Measurements from ENCODE around the gene ERFE. TPM values are rescaled to one million over a fixed set of nuclear protein-coding genes. Genes with fewer than 3 reads are reported as not detected.
A peak's percentile ranks its signal among the peaks of the same experiment; 100 is the strongest.
"Not testable (repeated sequence)": the region's sequence is repeated elsewhere in the genome, so short reads cannot be mapped to it uniquely, and the experiment has no call there.

The ERFE gene, protein sequence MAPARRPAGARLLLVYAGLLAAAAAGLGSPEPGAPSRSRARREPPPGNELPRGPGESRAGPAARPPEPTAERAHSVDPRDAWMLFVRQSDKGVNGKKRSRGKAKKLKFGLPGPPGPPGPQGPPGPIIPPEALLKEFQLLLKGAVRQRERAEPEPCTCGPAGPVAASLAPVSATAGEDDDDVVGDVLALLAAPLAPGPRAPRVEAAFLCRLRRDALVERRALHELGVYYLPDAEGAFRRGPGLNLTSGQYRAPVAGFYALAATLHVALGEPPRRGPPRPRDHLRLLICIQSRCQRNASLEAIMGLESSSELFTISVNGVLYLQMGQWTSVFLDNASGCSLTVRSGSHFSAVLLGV
- 0.08 TPM for polyA plus RNA-seq (2013)

DNA sequence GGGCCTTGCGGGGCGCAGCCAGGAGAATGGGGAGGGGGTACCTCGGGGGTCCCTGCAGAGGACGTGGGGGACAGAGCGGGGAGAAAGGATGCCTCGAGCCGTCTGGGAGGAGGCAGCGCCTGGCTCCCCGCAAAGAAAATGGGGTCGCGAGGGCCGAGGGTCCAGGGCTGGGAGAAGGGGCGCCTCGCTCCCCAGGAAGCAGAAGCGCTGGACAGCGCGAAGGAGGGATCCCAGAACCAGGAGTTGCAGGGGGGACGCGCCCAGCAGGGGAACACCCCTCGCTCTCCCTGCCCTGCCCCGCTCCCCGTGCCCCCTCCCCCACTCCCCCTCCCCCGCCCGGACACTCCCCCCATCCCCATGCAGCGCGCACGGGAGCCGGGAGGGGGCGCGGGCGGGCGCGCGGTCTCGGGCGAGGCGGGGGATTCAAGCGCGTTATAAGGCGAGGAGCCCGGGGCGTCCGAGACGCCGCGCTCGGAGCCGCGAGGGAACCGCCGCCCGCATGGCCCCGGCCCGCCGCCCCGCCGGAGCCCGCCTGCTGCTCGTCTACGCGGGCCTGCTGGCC lies at the start of gene ERFE:
Gene ERFE (plus strand): TSS at position 462 of the 562 bp plus-strand sequence. CDS start 38 bp downstream, at position 500.
- ChIA-PET POLR2A (no interaction called here), CTCF (interaction anchor here (0.7 to 4.3 kb wide), 2 partner anchors 89 to 105 kb away, joined by 3 to 16 read pairs; no protein-coding TSS in a partner anchor)
- H3K4me3 ChIP-seq (ENCODE audit: control insufficient read depth in 1 of 7, extremely low read depth in 1 of 7, insufficient read depth in 4 of 7, low read depth in 2 of 7, low read length in 6 of 7), result peak within 1 kb of the TSS in 5 of 7 experiments; percentile 15 to 53 (median 50)
- H3K36me3 ChIP-seq (ENCODE audit: control insufficient read depth in 4 of 4, insufficient read depth in 4 of 4, low read length in 3 of 4), result no peaks in the 10 kb centered on the region
- H3K27ac ChIP-seq (ENCODE audit: insufficient read depth in 1 of 2, low read depth in 1 of 2, low read length in 2 of 2, poor library complexity in 1 of 2, severe bottlenecking in 2 of 2), result no peak within 1 kb of the TSS
- H3K27me3 ChIP-seq (replicated peaks in 2 of 5; ENCODE audit: control insufficient read depth in 4 of 5, insufficient read depth in 5 of 5, low read length in 4 of 5), result peaks cover 0 to 50% (median 20%) of the 10 kb centered on the region in 5 experiments
- peak; percentile 32 to 61 (median 59) for DNase-seq
- peaks cover 2 to 22% (median 19%) of the 10 kb centered on the region in 4 experiments for H3K4me1 ChIP-seq (ENCODE audit: control extremely low read depth in 1 of 4, control insufficient read depth in 4 of 4, insufficient read depth in 4 of 4, low read length in 3 of 4)
- H3K9me3 ChIP-seq (ENCODE audit: control extremely low read depth in 1 of 5, control insufficient read depth in 4 of 5, insufficient read depth in 2 of 5, low read depth in 1 of 5, low read length in 4 of 5), result no peaks in the 10 kb centered on the region
- WGBS (ENCODE audit: insufficient coverage), result 9% methylated on average over 26 of the region's 61 CpGs

DNA sequence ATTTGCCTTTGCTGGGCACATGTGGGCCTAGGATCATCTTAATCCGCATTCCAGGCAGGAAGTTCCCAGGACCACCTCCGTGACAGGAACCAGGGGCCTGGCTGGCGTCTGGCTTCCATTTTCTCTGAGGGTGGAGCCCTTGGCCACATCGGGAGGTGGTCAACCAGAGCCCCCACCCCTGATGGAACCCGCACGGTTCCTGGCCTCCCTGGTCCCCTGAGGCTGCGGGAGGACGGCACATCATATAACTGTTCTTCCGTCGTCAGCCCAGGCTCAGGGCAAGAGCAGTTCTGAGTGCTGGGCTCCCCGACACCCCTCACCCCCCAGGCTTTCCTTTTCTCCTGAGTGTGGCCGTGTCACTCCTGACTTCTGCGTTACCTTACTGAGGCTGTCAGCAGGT lies 45.2 kb upstream of the ERFE start:
- POLR2A ChIA-PET, result no interaction called here
- CTCF ChIA-PET, result no interaction called here

DNA sequence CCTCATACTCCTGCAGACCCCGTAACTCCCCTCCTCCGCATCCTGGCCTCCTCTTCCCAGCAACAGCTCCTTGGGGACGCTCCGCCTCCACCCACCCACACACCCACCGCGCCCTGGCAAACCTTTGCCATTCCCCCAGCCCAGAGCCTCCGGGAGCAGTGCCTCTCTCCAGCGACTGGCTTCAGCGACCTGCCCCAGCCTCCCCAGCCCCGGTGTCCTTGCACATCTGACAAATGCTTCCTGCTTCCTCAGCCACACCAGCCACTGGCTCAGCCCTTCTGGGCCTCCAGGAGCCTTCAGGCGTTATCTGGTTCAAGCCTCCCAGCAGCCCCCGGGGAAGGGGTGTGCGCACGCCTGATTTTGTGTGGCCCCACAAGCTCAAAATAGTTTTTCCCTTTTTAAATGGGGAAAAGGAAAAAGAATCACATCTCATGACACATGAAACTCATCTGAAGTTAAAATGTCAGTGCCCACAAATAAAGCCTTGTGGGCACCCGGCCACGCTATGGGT lies 44.4 kb upstream of the ERFE start:
- Histone ChIP-seq H3K9me3 (ENCODE audit: control extremely low read depth in 1 of 5, control insufficient read depth in 4 of 5, insufficient read depth in 2 of 5, low read depth in 1 of 5, low read length in 4 of 5) (peaks cover 0 to 6% (median 0%) of the 10 kb centered on the region in 5 experiments), H3K4me1 (ENCODE audit: control extremely low read depth in 1 of 4, control insufficient read depth in 4 of 4, insufficient read depth in 4 of 4, low read length in 3 of 4) (peaks cover 0 to under 1% (median 0%) of the 10 kb centered on the region in 4 experiments), H3K4me3 (ENCODE audit: control insufficient read depth in 1 of 7, extremely low read depth in 1 of 7, insufficient read depth in 4 of 7, low read depth in 2 of 7, low read length in 6 of 7) (no peak overlapping the region), H3K36me3 (ENCODE audit: control insufficient read depth in 4 of 4, insufficient read depth in 4 of 4, low read length in 3 of 4) (no peaks in the 10 kb centered on the region), H3K27me3 (replicated peaks in 2 of 5; ENCODE audit: control insufficient read depth in 4 of 5, insufficient read depth in 5 of 5, low read length in 4 of 5) (peaks cover 0 to 28% (median 0%) of the 10 kb centered on the region in 5 experiments), H3K27ac (ENCODE audit: insufficient read depth in 1 of 2, low read depth in 1 of 2, low read length in 2 of 2, poor library complexity in 1 of 2, severe bottlenecking in 2 of 2) (no peak overlapping the region)
- DNase-seq, result no peak
- 81% methylated on average over 15 of the region's 16 CpGs for WGBS (ENCODE audit: insufficient coverage)
- POLR2A ChIA-PET, result no interaction called here
- CTCF ChIA-PET, result interaction anchor here (1.5 kb wide), 1 partner anchor 30 kb away, joined by 3 read pairs; no protein-coding TSS in a partner anchor

More for the DNA sequence above, 45.2 kb upstream of the ERFE start:
- no peak for DNase-seq
- Histone ChIP-seq H3K27ac (ENCODE audit: insufficient read depth in 1 of 2, low read depth in 1 of 2, low read length in 2 of 2, poor library complexity in 1 of 2, severe bottlenecking in 2 of 2) (no peak overlapping the region), H3K4me3 (ENCODE audit: control insufficient read depth in 1 of 7, extremely low read depth in 1 of 7, insufficient read depth in 4 of 7, low read depth in 2 of 7, low read length in 6 of 7) (no peak overlapping the region), H3K36me3 (ENCODE audit: control insufficient read depth in 4 of 4, insufficient read depth in 4 of 4, low read length in 3 of 4) (no peaks in the 10 kb centered on the region), H3K27me3 (replicated peaks in 2 of 5; ENCODE audit: control insufficient read depth in 4 of 5, insufficient read depth in 5 of 5, low read length in 4 of 5) (peaks cover 0 to 22% (median 0%) of the 10 kb centered on the region in 5 experiments), H3K4me1 (ENCODE audit: control extremely low read depth in 1 of 4, control insufficient read depth in 4 of 4, insufficient read depth in 4 of 4, low read length in 3 of 4) (peaks cover 0 to 9% (median 5%) of the 10 kb centered on the region in 4 experiments), H3K9me3 (ENCODE audit: control extremely low read depth in 1 of 5, control insufficient read depth in 4 of 5, insufficient read depth in 2 of 5, low read depth in 1 of 5, low read length in 4 of 5) (peaks cover 0 to 6% (median 0%) of the 10 kb centered on the region in 5 experiments)
- WGBS (ENCODE audit: insufficient coverage), result 96% methylated on average over 13 of the region's 13 CpGs

DNA sequence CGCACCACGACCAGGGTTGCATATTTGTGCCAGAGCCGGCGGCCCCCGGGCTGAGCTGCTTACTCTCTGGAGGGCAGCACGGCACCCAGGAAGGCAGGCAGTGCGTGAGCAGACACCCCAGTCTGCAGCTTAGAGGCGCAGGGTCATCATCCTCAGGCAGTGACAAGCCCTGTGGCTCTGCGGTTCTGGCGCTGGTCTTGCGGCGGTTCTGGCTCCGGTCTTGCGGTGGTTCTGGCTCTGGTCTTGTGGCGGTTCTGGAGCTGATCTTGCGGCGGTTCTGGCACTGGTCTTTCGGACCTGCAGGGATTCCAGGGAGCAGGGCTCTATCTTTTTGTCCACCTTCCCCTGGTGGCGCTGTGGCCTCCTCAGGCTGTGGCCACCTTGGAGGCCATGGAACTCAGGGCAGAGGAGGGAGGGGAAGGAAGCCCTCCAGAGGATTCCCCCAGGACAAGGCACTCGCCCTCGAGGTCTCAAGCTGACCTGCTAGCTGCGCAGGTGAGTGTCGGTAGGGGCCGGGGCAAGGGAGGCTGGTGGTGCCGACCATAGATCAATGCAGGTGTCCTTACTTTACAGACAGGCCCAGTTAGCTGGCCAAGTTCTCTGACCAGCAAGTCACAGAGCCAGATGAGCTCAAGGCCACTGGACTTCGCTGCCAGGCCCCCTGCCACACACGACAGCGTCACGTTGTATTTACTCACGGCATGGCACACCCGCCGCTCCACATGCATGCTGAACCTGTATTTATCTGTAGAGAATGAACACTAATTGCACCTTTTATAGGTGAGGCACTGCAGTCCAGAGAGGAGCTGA lies 43.7 kb upstream of the ERFE start:
- H3K36me3 ChIP-seq (ENCODE audit: control insufficient read depth in 4 of 4, insufficient read depth in 4 of 4, low read length in 3 of 4), result no peaks in the 10 kb centered on the region
- ChIA-PET CTCF (interaction anchor here (1.3 to 1.5 kb wide), 2 partner anchors 29 to 45 kb away, joined by 3 read pairs; no protein-coding TSS in a partner anchor), POLR2A (no interaction called here)
- peaks cover 0 to 6% (median 0%) of the 10 kb centered on the region in 5 experiments for H3K9me3 ChIP-seq (ENCODE audit: control extremely low read depth in 1 of 5, control insufficient read depth in 4 of 5, insufficient read depth in 2 of 5, low read depth in 1 of 5, low read length in 4 of 5)
- H3K4me1 ChIP-seq (ENCODE audit: control extremely low read depth in 1 of 4, control insufficient read depth in 4 of 4, insufficient read depth in 4 of 4, low read length in 3 of 4), result no peaks in the 10 kb centered on the region
- H3K27me3 ChIP-seq (replicated peaks in 2 of 5; ENCODE audit: control insufficient read depth in 4 of 5, insufficient read depth in 5 of 5, low read length in 4 of 5), result peaks cover 0 to 28% (median 0%) of the 10 kb centered on the region in 5 experiments
- DNase-seq, result no peak
- 93% methylated on average over 30 of the region's 32 CpGs for WGBS (ENCODE audit: insufficient coverage)
- no peak overlapping the region for H3K27ac ChIP-seq (ENCODE audit: insufficient read depth in 1 of 2, low read depth in 1 of 2, low read length in 2 of 2, poor library complexity in 1 of 2, severe bottlenecking in 2 of 2)
- H3K4me3 ChIP-seq (ENCODE audit: control insufficient read depth in 1 of 7, extremely low read depth in 1 of 7, insufficient read depth in 4 of 7, low read depth in 2 of 7, low read length in 6 of 7), result no peak overlapping the region

DNA sequence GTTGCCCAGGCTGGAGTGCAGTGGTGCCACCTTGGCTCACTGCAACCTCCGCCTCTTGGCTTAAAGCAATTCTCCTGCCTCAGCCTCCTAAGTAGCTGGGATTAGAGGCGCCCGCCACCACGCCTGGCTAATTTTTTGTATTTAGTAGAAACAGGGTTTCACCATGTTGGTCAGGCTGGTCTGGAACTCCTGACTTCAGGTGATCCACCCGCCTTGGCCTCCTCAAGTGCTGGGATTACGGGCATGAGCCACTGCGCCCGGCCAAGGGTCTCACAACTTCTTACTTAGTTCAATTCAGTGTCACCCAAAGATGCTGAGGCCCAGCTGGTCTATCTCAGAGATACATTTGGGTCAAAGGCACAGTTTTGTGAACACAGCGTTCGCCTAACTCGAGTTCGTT lies 43.1 kb upstream of the ERFE start:
- peaks cover 0 to 28% (median 0%) of the 10 kb centered on the region in 5 experiments for H3K27me3 ChIP-seq (replicated peaks in 2 of 5; ENCODE audit: control insufficient read depth in 4 of 5, insufficient read depth in 5 of 5, low read length in 4 of 5)
- DNase-seq; POLR2A ChIA-PET; H3K36me3 ChIP-seq (ENCODE audit: control insufficient read depth in 4 of 4, insufficient read depth in 4 of 4, low read length in 3 of 4); H3K27ac ChIP-seq (ENCODE audit: insufficient read depth in 1 of 2, low read depth in 1 of 2, low read length in 2 of 2, poor library complexity in 1 of 2, severe bottlenecking in 2 of 2); H3K9me3 ChIP-seq (ENCODE audit: control extremely low read depth in 1 of 5, control insufficient read depth in 4 of 5, insufficient read depth in 2 of 5, low read depth in 1 of 5, low read length in 4 of 5); H3K4me1 ChIP-seq (ENCODE audit: control extremely low read depth in 1 of 4, control insufficient read depth in 4 of 4, insufficient read depth in 4 of 4, low read length in 3 of 4); H3K4me3 ChIP-seq (ENCODE audit: control insufficient read depth in 1 of 7, extremely low read depth in 1 of 7, insufficient read depth in 4 of 7, low read depth in 2 of 7, low read length in 6 of 7): not testable (repeated sequence)
- WGBS (ENCODE audit: insufficient coverage), result 98% methylated on average over 9 of the region's 12 CpGs
- CTCF ChIA-PET, result interaction anchor here (1.2 to 1.5 kb wide), 3 partner anchors 22 to 45 kb away, joined by 3 read pairs; no protein-coding TSS in a partner anchor

DNA sequence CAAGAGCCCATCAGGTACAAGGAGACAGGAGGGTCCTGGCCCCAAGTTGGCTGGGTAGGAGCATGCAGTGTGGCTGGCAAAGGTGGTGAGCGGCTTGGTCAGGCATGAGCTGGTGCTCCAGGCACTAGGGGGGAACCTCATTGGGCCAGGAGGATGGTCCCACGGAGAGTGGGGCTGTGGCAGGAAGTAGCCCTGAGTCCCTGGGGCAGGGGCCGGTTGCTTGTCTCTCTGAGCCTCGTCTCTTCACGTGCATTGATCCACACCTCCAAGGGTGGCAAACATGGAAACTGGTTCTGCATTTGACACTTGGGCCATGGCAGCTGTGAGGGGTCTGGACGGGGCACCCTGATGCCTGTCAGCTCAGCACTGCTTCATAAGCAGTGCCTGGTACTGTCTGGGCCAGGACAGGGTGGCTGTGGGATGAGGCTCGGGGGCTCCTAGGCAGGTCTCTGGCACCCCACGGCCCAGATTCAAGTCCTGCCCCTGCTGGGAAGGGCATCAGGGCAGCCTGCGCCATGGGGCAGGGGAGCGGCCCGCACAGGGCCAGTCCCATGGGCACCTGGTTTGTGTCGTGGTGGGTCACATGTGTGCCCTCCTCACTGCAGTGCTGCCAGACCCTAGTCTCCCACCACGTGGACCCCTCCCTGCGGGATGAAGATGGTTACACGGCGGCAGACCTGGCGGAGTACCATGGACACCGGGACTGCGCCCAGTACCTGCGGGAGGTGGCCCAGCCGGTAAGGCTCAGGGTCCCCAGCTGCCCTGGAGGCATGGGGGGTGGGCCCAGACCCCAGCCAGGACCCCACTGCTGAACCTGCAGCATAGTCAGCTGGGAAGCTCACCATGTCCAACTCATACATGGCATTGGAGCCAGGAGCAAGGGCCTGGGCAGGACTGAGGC lies 42.2 kb upstream of the ERFE start:
- CTCF ChIA-PET, result interaction anchor here (1.2 to 1.3 kb wide), 2 partner anchors 21 to 44 kb away, joined by 3 read pairs; no protein-coding TSS in a partner anchor

More for the DNA sequence above, 42.2 kb upstream of the ERFE start:
- Histone ChIP-seq H3K27ac (ENCODE audit: insufficient read depth in 1 of 2, low read depth in 1 of 2, low read length in 2 of 2, poor library complexity in 1 of 2, severe bottlenecking in 2 of 2) (no peak overlapping the region), H3K27me3 (replicated peaks in 2 of 5; ENCODE audit: control insufficient read depth in 4 of 5, insufficient read depth in 5 of 5, low read length in 4 of 5) (peaks cover 0 to 28% (median 0%) of the 10 kb centered on the region in 5 experiments), H3K36me3 (ENCODE audit: control insufficient read depth in 4 of 4, insufficient read depth in 4 of 4, low read length in 3 of 4) (no peaks in the 10 kb centered on the region), H3K4me1 (ENCODE audit: control extremely low read depth in 1 of 4, control insufficient read depth in 4 of 4, insufficient read depth in 4 of 4, low read length in 3 of 4) (no peaks in the 10 kb centered on the region), H3K4me3 (ENCODE audit: control insufficient read depth in 1 of 7, extremely low read depth in 1 of 7, insufficient read depth in 4 of 7, low read depth in 2 of 7, low read length in 6 of 7) (no peak overlapping the region), H3K9me3 (ENCODE audit: control extremely low read depth in 1 of 5, control insufficient read depth in 4 of 5, insufficient read depth in 2 of 5, low read depth in 1 of 5, low read length in 4 of 5) (peaks cover 0 to 6% (median 0%) of the 10 kb centered on the region in 5 experiments)
- POLR2A ChIA-PET, result no interaction called here
- 94% methylated on average over 21 of the region's 21 CpGs for WGBS (ENCODE audit: insufficient coverage)
- DNase-seq, result no peak
